HG02973 (cell line): Measurements from ENCODE around the gene FBXO8.

Experiments used
- ATAC-seq: cut with Tn5 transposase; IDR thresholded peaks from one replicate; pipeline ENCODE4 v1.9.1; 2021; ENCODE audit warnings: moderate library complexity; ENCODE audit not compliant: unreplicated experiment

FBXO8 gene

GRCh38 chr4:174210952-174211490 is 72.4 kb downstream of the FBXO8 start:
- no peak for ATAC-seq

- no peak for ATAC-seq
Observed at GRCh38 chr4:174210354-174210753, 73.1 kb downstream of the FBXO8 start.

GRCh38 chr4:174209341-174209740 is 74.1 kb downstream of the FBXO8 start:
- no peak for ATAC-seq

- no peak for ATAC-seq
Observed at GRCh38 chr4:174207367-174207766, 76.1 kb downstream of the FBXO8 start.

- ATAC-seq: no peak
Observed at GRCh38 chr4:174204164-174204831, 79.2 kb downstream of the FBXO8 start.

- no peak for ATAC-seq
Observed at GRCh38 chr4:174201871-174202270, 81.6 kb downstream of the FBXO8 start.

GRCh38 chr4:174199735-174200134 is 83.7 kb downstream of the FBXO8 start:
- no peak for ATAC-seq

- no peak for ATAC-seq
Observed at GRCh38 chr4:174198828-174199227, 84.6 kb downstream of the FBXO8 start.

GRCh38 chr4:174198396-174198795 is 85.1 kb downstream of the FBXO8 start:
- no peak for ATAC-seq

- no peak for ATAC-seq
Observed at GRCh38 chr4:174193438-174194374, 89.8 kb downstream of the FBXO8 start.

GRCh38 chr4:174192943-174193342 is 90.5 kb downstream of the FBXO8 start:
- no peak for ATAC-seq

- no peak for ATAC-seq
Observed at GRCh38 chr4:174190832-174191500, 92.5 kb downstream of the FBXO8 start.

GRCh38 chr4:174189392-174190015 is 94.0 kb downstream of the FBXO8 start:
- ATAC-seq: no peak
